Measurements from ENCODE around the gene ITGA2. TPM values are rescaled to one million over a fixed set of nuclear protein-coding genes. Genes with fewer than 3 reads are reported as not detected.

The ITGA2 gene
- total and polyA plus RNA-seq, 2 experiments from 2014 or later = 2.5 to 10.2 TPM

DNA sequence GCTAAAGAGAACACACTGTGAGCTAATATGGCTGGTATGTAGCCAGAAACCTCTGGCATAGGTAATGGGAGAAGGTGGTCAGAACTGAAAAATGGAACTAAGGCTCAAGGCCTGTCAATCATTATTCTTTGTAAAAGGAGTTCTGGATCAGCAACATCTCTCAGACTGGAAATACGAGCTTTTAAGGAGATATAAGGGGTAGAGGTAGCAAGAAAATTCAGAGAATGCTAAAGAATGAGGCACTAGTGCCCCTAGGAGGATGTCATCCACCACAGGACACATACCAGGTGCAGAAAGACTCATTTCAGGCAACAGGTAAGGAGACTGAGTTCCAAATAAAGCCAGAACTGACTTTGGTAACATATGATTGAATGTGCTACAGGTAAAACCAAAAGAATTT is 139.3 kb downstream of the ITGA2 start:
- Histone ChIP-seq H3K36me3 (replicated peaks; ENCODE audit: insufficient read depth, low read depth) (no peaks in the 10 kb centered on the region), H3K9me3 (ENCODE audit: low read depth) (no peaks in the 10 kb centered on the region), H3K79me2 (no peaks in the 10 kb centered on the region), H3K27ac (no peak overlapping the region), H2AFZ (no peak overlapping the region), H3K27me3 (no peaks in the 10 kb centered on the region), H3K9me2 (replicated peaks; ENCODE audit: insufficient read depth) (no peaks in the 10 kb centered on the region), H3K4me2 (no peak overlapping the region), H3K4me1 (ENCODE audit: insufficient read depth) (no peaks in the 10 kb centered on the region), H4K20me1 (ENCODE audit: insufficient read depth, poor library complexity, severe bottlenecking) (no peaks in the 10 kb centered on the region), H3K4me3 (no peak overlapping the region)
- WGBS (ENCODE audit: low lambda C conversion rate, missing lambda C conversion rate) = 69% methylated on average over 1 of the region's 1 CpG
- TF ChIP-seq, protein P1, sequence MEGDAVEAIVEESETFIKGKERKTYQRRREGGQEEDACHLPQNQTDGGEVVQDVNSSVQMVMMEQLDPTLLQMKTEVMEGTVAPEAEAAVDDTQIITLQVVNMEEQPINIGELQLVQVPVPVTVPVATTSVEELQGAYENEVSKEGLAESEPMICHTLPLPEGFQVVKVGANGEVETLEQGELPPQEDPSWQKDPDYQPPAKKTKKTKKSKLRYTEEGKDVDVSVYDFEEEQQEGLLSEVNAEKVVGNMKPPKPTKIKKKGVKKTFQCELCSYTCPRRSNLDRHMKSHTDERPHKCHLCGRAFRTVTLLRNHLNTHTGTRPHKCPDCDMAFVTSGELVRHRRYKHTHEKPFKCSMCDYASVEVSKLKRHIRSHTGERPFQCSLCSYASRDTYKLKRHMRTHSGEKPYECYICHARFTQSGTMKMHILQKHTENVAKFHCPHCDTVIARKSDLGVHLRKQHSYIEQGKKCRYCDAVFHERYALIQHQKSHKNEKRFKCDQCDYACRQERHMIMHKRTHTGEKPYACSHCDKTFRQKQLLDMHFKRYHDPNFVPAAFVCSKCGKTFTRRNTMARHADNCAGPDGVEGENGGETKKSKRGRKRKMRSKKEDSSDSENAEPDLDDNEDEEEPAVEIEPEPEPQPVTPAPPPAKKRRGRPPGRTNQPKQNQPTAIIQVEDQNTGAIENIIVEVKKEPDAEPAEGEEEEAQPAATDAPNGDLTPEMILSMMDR (IDR thresholded peaks at IDR 0.05; ENCODE audit: poor library complexity) = no peak
- TF ChIP-seq EZH2phosphoT487 (IDR thresholded peaks at IDR 0.05; ENCODE audit: low read depth, severe bottlenecking, unreplicated experiment) (no peak), EZH2 (IDR thresholded peaks at IDR 0.05; ENCODE audit: borderline replicate concordance) (no peak)
- DNase-seq (ENCODE audit: low spot score) = no peak

DNA sequence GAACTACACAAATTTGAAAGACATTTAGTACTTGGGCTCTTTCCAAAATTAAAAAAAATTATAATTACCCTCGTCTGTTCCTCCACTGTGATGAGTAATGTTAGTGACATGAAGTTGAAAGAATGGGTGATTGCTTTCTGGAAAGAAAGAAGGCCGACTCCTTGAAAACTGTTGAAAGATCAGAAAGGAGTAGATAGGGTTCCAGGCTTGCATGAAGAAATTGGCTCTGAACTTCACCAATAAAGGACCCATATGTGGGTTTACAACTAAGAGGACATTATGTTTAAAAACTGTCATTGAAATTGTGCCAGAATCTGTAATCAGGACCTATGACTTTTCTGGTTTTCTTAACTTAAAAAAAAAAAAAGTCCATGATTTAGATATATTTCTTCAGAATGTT is 141.1 kb downstream of the ITGA2 start:
- DNase-seq (ENCODE audit: low spot score) = no peak
- no peak overlapping the region for H3K4me2 ChIP-seq
- H3K27ac ChIP-seq = no peak overlapping the region
- no peak overlapping the region for H2AFZ ChIP-seq
- no peaks in the 10 kb centered on the region for H4K20me1 ChIP-seq (ENCODE audit: insufficient read depth, poor library complexity, severe bottlenecking)
- H3K9me3 ChIP-seq (ENCODE audit: low read depth) = no peaks in the 10 kb centered on the region
- H3K36me3 ChIP-seq (replicated peaks; ENCODE audit: insufficient read depth, low read depth) = no peaks in the 10 kb centered on the region
- 69% methylated on average over 2 of the region's 2 CpGs for WGBS (ENCODE audit: low lambda C conversion rate, missing lambda C conversion rate)
- TF ChIP-seq, protein P1 (IDR thresholded peaks at IDR 0.05; ENCODE audit: poor library complexity) = no peak
- TF ChIP-seq EZH2 (IDR thresholded peaks at IDR 0.05; ENCODE audit: borderline replicate concordance) (no peak), EZH2phosphoT487 (IDR thresholded peaks at IDR 0.05; ENCODE audit: low read depth, severe bottlenecking, unreplicated experiment) (no peak)
- no peaks in the 10 kb centered on the region for H3K79me2 ChIP-seq
- H3K4me1 ChIP-seq (ENCODE audit: insufficient read depth) = no peaks in the 10 kb centered on the region
- H3K4me3 ChIP-seq = no peak overlapping the region
- H3K9me2 ChIP-seq (replicated peaks; ENCODE audit: insufficient read depth) = no peaks in the 10 kb centered on the region
- H3K27me3 ChIP-seq = no peaks in the 10 kb centered on the region

DNA sequence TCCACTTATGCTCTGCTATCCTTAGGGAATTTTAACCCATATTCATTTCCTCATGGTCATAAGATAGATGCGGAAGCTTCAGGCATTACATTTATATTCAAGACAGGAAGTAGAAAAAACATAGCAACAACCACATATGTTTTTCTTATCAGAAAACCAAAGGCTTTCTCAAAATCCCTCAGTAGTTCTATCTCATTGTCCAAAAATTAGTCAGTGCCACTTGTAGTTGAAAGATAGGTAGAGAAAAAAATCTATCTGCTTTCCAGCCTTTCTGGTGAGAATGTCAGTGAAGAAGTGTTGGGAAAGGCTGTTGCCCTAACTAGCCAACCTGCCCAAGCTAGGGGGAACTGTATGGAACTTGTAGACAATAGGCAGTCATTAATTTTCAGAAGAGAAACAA is 143.9 kb downstream of the ITGA2 start:
- no peaks in the 10 kb centered on the region for H4K20me1 ChIP-seq (ENCODE audit: insufficient read depth, poor library complexity, severe bottlenecking)
- no peak overlapping the region for H3K4me2 ChIP-seq
- no peak overlapping the region for H3K27ac ChIP-seq
- no peaks in the 10 kb centered on the region for H3K36me3 ChIP-seq (replicated peaks; ENCODE audit: insufficient read depth, low read depth)
- TF ChIP-seq EZH2 (IDR thresholded peaks at IDR 0.05; ENCODE audit: borderline replicate concordance) = no peak
- TF ChIP-seq EZH2phosphoT487 (IDR thresholded peaks at IDR 0.05; ENCODE audit: low read depth, severe bottlenecking, unreplicated experiment) = no peak
- TF ChIP-seq, protein P1 (IDR thresholded peaks at IDR 0.05; ENCODE audit: poor library complexity) = no peak
- H3K9me2 ChIP-seq (replicated peaks; ENCODE audit: insufficient read depth) = no peaks in the 10 kb centered on the region
- no peaks in the 10 kb centered on the region for H3K9me3 ChIP-seq (ENCODE audit: low read depth)
- no peak overlapping the region for H3K4me3 ChIP-seq
- no peaks in the 10 kb centered on the region for H3K4me1 ChIP-seq (ENCODE audit: insufficient read depth)
- no peak for DNase-seq (ENCODE audit: low spot score)
- no peak overlapping the region for H2AFZ ChIP-seq
- 97% methylated on average over 1 of the region's 1 CpG for WGBS (ENCODE audit: low lambda C conversion rate, missing lambda C conversion rate)
- H3K79me2 ChIP-seq = no peaks in the 10 kb centered on the region
- no peaks in the 10 kb centered on the region for H3K27me3 ChIP-seq

Other genes starting within 250 kb of the ITGA2 start
- 40.3 and 46.9 TPM in 2 replicates for gene ITGA1, start 201.4 kb upstream of the ITGA2 start, total RNA-seq
- 13.4 and 15.0 TPM in 2 replicates for gene ITGA1, start 201.4 kb upstream of the ITGA2 start, polyA plus RNA-seq
- gene PELO, start 201.4 kb upstream of the ITGA2 start, total RNA-seq = 21.9 and 24.3 TPM in 2 replicates
- gene PELO, start 201.4 kb upstream of the ITGA2 start, polyA plus RNA-seq = 27.0 and 28.2 TPM in 2 replicates
- gene MOCS2, start 120.4 kb downstream of the ITGA2 start, total RNA-seq = 54.9 and 59.9 TPM in 2 replicates
- gene MOCS2, start 120.4 kb downstream of the ITGA2 start, polyA plus RNA-seq = 43.1 and 45.8 TPM in 2 replicates